ENCODE results near the gene CYP46A1. TPM values are rescaled to one million over a fixed set of nuclear protein-coding genes. Genes with fewer than 3 reads are reported as not detected.

CYP46A1 gene
- total and polyA plus RNA-seq, 2 donors (not counting 1 experiment from before 2014, with no cell fraction given): 0.11 to 0.33 TPM

DNA sequence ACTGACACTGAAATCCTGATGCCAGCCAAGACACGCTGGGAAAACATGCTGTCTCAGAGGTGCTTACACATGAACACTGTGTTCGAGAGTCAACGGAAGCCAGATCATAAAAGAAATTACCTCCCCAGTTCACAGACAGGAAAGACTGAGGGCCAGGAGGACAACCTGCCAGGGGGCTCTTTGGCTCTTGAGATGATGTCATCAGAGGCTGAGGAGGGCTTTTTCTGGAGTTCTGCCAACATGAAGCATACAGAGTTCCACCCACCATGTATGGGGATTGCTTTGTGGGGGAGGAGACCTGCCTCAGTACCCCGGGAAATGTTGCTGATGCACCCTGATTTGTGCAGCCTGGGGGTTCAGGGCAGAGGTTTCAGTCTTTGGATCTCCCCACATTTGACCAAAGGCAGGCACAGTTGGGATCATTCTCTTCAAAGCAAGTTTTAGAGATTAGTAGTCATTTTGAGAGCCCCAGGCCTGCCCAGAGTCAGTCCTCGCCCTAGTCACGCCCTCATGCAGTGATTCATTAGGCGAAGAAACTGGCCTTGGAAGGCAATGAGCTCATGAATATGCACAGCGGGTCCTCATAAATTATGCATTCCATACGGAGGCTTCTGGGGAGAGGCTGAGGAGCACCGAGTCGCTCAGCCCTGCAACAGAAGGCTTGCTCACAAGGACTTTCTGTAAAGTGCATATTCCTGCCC lies 74.2 kb downstream of the CYP46A1 start:
- TF ChIP-seq, protein P1, sequence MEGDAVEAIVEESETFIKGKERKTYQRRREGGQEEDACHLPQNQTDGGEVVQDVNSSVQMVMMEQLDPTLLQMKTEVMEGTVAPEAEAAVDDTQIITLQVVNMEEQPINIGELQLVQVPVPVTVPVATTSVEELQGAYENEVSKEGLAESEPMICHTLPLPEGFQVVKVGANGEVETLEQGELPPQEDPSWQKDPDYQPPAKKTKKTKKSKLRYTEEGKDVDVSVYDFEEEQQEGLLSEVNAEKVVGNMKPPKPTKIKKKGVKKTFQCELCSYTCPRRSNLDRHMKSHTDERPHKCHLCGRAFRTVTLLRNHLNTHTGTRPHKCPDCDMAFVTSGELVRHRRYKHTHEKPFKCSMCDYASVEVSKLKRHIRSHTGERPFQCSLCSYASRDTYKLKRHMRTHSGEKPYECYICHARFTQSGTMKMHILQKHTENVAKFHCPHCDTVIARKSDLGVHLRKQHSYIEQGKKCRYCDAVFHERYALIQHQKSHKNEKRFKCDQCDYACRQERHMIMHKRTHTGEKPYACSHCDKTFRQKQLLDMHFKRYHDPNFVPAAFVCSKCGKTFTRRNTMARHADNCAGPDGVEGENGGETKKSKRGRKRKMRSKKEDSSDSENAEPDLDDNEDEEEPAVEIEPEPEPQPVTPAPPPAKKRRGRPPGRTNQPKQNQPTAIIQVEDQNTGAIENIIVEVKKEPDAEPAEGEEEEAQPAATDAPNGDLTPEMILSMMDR (conservative IDR thresholded peaks at IDR 0.05 in 1 of 2, IDR thresholded peaks at IDR 0.05 in 1 of 2; ENCODE audit: low read depth in 1 of 2, low read length in 2 of 2): no peak
- no peak for TF ChIP-seq EZH2 (IDR thresholded peaks at IDR 0.05; ENCODE audit: low read length, missing control alignments)
- no peaks in the 10 kb centered on the region for H3K79me2 ChIP-seq (ENCODE audit: control insufficient read depth, insufficient read depth, low read length)
- DNase-seq (ENCODE audit: low read depth in 2 of 2): peak; percentile 93 to 97
- H3K4me2 ChIP-seq (ENCODE audit: extremely low read depth, insufficient read depth, low read length): peak overlapping the region; percentile 16
- H3K27ac ChIP-seq (ENCODE audit: insufficient read depth, low read length): peak overlapping the region; percentile 83
- peaks cover 36% of the 10 kb centered on the region for H3K4me1 ChIP-seq (ENCODE audit: control insufficient read depth, extremely low read depth, insufficient read depth, low read length)
- no peaks in the 10 kb centered on the region for H3K36me3 ChIP-seq (ENCODE audit: control insufficient read depth, insufficient read depth, low read length)
- no peaks in the 10 kb centered on the region for H4K20me1 ChIP-seq (ENCODE audit: control insufficient read depth, extremely low read depth, insufficient read depth, low read length)
- no peaks in the 10 kb centered on the region for H3K9me3 ChIP-seq (ENCODE audit: control insufficient read depth, insufficient read depth, low read depth, low read length)
- H3K4me3 ChIP-seq (replicated peaks in 1 of 4; ENCODE audit: control extremely low read depth in 1 of 4, insufficient read depth in 1 of 4, low read depth in 3 of 4, low read length in 4 of 4): no peak overlapping the region
- no peak overlapping the region for H2AFZ ChIP-seq (ENCODE audit: low read length)
- no peaks in the 10 kb centered on the region for H3K27me3 ChIP-seq (ENCODE audit: control insufficient read depth, insufficient read depth, low read length)
- no peak overlapping the region for H3K9ac ChIP-seq (ENCODE audit: insufficient read depth, low read length)

DNA sequence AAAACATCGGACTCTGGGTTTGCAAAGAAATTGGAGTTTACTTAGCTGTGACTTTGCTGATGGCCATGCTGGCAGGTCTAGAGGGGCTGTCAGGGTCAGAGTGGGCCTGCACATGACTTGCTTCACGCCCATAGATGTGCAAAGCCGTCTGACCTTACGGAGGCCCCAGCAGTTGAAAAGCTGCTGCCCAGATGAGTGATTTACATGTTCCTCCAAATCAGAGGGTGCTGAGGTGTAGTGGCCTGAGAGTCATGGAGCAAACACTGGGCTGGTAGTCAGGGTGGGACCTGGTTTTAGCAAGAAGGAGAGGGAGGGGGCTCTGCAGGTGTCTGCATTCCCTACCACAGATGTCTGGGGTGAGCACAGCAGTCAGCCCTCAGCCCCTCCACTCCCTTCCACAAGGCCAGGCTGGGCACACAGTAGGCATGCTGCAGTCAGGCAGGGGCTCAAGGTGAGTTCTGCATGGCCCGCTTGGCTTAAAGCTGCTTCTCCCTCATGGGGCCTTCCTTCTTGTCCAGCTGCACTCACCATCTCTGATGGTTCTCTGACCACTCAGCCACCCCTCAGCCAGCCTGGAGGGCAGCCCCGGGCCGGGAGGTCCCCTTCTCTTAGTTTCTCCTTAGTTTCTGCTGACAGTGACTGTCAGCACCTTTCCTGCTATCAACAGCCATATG lies 74.9 kb downstream of the CYP46A1 start:
- Histone ChIP-seq H3K27me3 (ENCODE audit: control insufficient read depth, insufficient read depth, low read length) (no peaks in the 10 kb centered on the region), H3K27ac (ENCODE audit: insufficient read depth, low read length) (peak overlapping the region; percentile 83), H3K4me1 (ENCODE audit: control insufficient read depth, extremely low read depth, insufficient read depth, low read length) (peaks cover 30% of the 10 kb centered on the region), H4K20me1 (ENCODE audit: control insufficient read depth, extremely low read depth, insufficient read depth, low read length) (no peaks in the 10 kb centered on the region), H2AFZ (ENCODE audit: low read length) (no peak overlapping the region), H3K4me3 (replicated peaks in 1 of 4; ENCODE audit: control extremely low read depth in 1 of 4, insufficient read depth in 1 of 4, low read depth in 3 of 4, low read length in 4 of 4) (no peak overlapping the region), H3K4me2 (ENCODE audit: extremely low read depth, insufficient read depth, low read length) (peak overlapping the region; percentile 16), H3K9me3 (ENCODE audit: control insufficient read depth, insufficient read depth, low read depth, low read length) (no peaks in the 10 kb centered on the region), H3K9ac (ENCODE audit: insufficient read depth, low read length) (no peak overlapping the region), H3K36me3 (ENCODE audit: control insufficient read depth, insufficient read depth, low read length) (no peaks in the 10 kb centered on the region), H3K79me2 (ENCODE audit: control insufficient read depth, insufficient read depth, low read length) (no peaks in the 10 kb centered on the region)
- TF ChIP-seq, protein P1 (conservative IDR thresholded peaks at IDR 0.05 in 1 of 2, IDR thresholded peaks at IDR 0.05 in 1 of 2; ENCODE audit: low read depth in 1 of 2, low read length in 2 of 2): no peak
- no peak for TF ChIP-seq EZH2 (IDR thresholded peaks at IDR 0.05; ENCODE audit: low read length, missing control alignments)
- no peak for DNase-seq (ENCODE audit: low read depth in 2 of 2)

DNA sequence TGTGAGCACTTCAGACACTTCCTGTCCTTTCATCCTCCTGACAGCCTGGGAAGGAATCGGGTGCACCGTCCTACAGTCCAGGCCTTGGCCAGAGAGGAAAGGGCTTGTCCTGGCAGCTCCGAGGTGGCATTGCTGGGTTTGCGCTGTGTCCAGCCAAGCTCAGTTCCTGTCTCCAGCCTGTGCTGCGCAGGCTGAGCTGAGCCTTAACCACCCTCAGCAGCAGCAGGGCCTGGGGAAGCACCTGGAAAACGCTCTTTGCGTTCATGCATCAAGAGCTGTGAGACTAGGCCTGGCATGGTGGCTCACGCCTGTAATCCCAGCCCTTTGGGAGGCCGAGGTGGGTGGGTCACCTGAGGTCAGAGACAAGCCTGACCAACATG lies 75.4 kb downstream of the CYP46A1 start:
- H3K4me3 ChIP-seq (replicated peaks in 1 of 4; ENCODE audit: control extremely low read depth in 1 of 4, insufficient read depth in 1 of 4, low read depth in 3 of 4, low read length in 4 of 4): no peak overlapping the region
- DNase-seq (ENCODE audit: low read depth in 2 of 2): no peak
- no peak for TF ChIP-seq EZH2 (IDR thresholded peaks at IDR 0.05; ENCODE audit: low read length, missing control alignments)
- TF ChIP-seq, protein P1 (conservative IDR thresholded peaks at IDR 0.05 in 1 of 2, IDR thresholded peaks at IDR 0.05 in 1 of 2; ENCODE audit: low read depth in 1 of 2, low read length in 2 of 2): no peak
- peaks cover 26% of the 10 kb centered on the region for H3K4me1 ChIP-seq (ENCODE audit: control insufficient read depth, extremely low read depth, insufficient read depth, low read length)
- no peak overlapping the region for H3K9ac ChIP-seq (ENCODE audit: insufficient read depth, low read length)
- H3K36me3 ChIP-seq (ENCODE audit: control insufficient read depth, insufficient read depth, low read length): no peaks in the 10 kb centered on the region
- no peak overlapping the region for H2AFZ ChIP-seq (ENCODE audit: low read length)
- H3K9me3 ChIP-seq (ENCODE audit: control insufficient read depth, insufficient read depth, low read depth, low read length): no peaks in the 10 kb centered on the region
- H4K20me1 ChIP-seq (ENCODE audit: control insufficient read depth, extremely low read depth, insufficient read depth, low read length): no peaks in the 10 kb centered on the region
- no peaks in the 10 kb centered on the region for H3K27me3 ChIP-seq (ENCODE audit: control insufficient read depth, insufficient read depth, low read length)
- no peaks in the 10 kb centered on the region for H3K79me2 ChIP-seq (ENCODE audit: control insufficient read depth, insufficient read depth, low read length)
- H3K4me2 ChIP-seq (ENCODE audit: extremely low read depth, insufficient read depth, low read length): no peak overlapping the region
- no peak overlapping the region for H3K27ac ChIP-seq (ENCODE audit: insufficient read depth, low read length)
